ENCODE measurements around the gene DKK3. TPM values are rescaled to one million over a fixed set of nuclear protein-coding genes. Genes with fewer than 3 reads are reported as not detected.

Gene DKK3
- 10 to 100 TPM in 1 of 3 donors, 1 to 10 TPM in 2; 4.5 to 20.2 (median 7.8) TPM for polyA plus RNA-seq

DNA sequence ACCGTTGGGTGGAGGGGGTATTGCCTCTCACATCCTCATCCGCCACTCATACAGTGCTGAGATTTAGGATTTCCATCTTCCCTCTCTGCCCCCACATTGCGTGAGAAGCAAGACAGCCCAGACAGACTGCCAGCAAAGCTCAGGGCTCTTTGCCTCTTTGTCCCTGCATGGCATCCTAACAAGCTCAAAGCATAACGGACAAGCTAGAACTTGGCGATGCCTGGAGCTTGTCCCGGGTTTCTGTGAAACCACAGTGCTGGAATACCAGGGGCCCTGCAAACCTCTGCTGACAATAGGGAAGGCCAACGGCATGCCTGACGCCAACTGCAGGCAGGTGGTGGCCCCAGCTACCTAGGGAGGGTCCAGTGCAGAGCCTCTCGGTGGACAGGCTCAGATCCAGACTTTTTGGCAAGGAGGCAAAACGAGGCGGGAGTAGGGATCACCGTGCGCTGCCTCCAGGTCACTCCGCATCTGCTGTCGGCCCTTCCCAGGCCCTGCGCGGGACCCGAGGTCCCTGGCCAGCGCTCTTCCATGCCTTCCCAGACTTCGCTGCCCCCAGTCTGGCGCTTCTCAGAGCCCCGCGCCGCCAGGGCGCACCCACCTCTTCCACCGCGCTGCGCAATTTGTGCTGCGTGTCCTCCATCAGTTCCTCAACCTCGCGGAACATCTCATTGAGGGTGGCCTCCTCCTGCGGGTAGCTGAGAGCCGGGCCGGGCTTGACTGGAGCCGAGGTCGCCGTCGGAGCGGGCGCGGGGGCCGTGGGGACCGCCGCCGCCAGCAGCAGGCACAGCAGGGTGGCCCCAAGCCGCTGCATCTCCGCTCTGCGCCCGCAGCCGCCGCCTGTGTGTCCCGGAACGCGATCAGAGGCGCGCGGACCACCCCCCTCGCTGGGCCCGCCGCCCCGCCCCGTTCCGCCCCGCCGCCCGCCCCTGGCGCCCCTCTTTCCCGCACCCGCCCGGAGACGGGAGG lies at the start of gene DKK3:
Gene DKK3 (minus strand): TSS at position 858 of the 969 bp plus-strand sequence. CDS start 44 bp downstream, at position 814.
- H3K27ac ChIP-seq (ENCODE audit: low read depth, low read length) = no peak within 1 kb of the TSS
- WGBS, 3 donors = 12 to 17% (median 16%) methylated on average over 39 to 71 of the region's 71 CpGs

GRCh38 chr11:12057299-12057980 lies 49.0 kb upstream of the DKK3 start:
- H3K27ac ChIP-seq (ENCODE audit: low read depth, low read length) = no peak overlapping the region
- WGBS, 3 donors = 96 to 98% (median 97%) methylated on average over 8 of the region's 8 CpGs

DNA sequence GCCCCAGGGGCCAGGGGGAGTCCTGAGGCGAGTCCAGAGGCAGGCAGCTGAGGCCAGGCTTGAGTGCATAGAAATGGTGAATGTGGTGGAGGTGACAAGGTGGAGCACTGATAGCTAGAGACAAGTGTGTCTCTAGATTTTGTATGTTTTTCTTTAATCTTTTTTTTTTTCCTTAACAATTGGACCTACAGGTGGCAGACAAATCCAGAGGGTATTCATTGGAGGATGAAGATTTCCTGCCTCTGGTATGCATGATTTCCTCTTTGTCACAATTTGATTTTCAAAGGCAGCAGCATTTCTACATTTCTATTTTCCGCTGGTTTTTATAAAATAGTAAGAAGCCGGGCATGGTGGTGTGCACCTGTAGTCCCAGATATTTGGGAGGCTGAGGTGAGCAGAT lies 47.7 kb upstream of the DKK3 start:
- 75 to 78% (median 78%) methylated on average over 3 of the region's 3 CpGs for WGBS, 3 donors
- H3K27ac ChIP-seq (ENCODE audit: low read depth, low read length) = no peak overlapping the region

- 40 to 80% (median 44%) methylated on average over 4 of the region's 4 CpGs for WGBS, 3 donors
- no peak overlapping the region for H3K27ac ChIP-seq (ENCODE audit: low read depth, low read length)
Observed at GRCh38 chr11:12053606-12054361, 45.4 kb upstream of the DKK3 start.

DNA sequence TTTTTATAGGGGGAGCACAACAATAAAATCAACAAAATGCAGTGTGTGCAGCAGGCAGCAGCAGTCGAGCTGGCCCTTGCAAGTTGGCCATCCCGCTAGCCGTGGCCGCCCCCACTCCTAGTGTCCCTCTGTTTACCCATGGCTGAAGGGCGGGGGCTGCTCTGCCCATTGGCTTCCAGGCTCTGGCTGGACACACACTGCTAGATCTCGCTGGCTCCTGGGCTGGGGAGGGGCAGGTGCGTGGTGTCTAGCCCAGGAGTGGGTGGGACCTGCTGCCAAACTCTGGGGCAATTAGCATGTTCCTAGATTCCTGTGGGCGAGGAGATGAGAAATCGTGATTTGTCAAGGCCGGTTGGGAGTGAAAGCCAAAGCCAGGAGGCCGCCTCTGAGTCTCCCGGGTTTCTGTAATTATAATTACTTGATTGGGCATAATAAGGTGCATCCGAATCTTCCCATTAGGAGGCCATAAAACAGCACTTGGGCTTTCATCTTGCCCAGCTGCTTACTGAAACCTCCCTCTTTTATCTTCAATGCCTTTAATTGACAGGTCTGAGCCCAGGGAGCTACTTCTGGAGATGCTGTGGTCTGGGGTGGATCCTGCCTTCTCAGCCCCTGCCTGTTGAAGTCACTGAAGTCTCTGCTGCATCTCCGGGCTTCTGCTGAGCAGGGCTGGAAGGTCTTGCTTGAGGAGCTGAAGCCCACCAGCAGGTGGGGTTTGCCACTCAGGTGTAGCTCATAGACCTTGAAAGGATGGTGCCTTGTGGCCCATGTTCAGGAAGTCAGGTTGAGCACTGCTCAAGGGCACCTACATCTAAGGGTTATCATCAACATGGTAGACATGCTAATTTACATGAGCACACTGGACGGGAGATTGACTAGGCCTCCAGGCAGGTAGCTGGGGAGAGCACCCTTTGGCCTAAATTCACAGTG lies 44.5 kb upstream of the DKK3 start:
- H3K27ac ChIP-seq (ENCODE audit: low read depth, low read length) = no peak overlapping the region
- 95 to 98% (median 98%) methylated on average over 15 of the region's 15 CpGs for WGBS, 3 donors

- no peak overlapping the region for H3K27ac ChIP-seq (ENCODE audit: low read depth, low read length)
- WGBS, 3 donors = 66 to 93% (median 88%) methylated on average over 6 of the region's 6 CpGs
Observed at GRCh38 chr11:12051287-12051662, 42.8 kb upstream of the DKK3 start.

- no peak overlapping the region for H3K27ac ChIP-seq (ENCODE audit: low read depth, low read length)
Observed at GRCh38 chr11:12050470-12051286, 42.3 kb upstream of the DKK3 start.

GRCh38 chr11:12048936-12049790 lies 40.7 kb upstream of the DKK3 start:
- H3K27ac ChIP-seq (ENCODE audit: low read depth, low read length) = no peak overlapping the region
- 83 to 93% (median 83%) methylated on average over 18 of the region's 18 CpGs for WGBS, 3 donors

More at GRCh38 chr11:12050470-12051286, 42.3 kb upstream of the DKK3 start:
- 54 to 71% (median 70%) methylated on average over 10 of the region's 10 CpGs for WGBS, 3 donors

DNA sequence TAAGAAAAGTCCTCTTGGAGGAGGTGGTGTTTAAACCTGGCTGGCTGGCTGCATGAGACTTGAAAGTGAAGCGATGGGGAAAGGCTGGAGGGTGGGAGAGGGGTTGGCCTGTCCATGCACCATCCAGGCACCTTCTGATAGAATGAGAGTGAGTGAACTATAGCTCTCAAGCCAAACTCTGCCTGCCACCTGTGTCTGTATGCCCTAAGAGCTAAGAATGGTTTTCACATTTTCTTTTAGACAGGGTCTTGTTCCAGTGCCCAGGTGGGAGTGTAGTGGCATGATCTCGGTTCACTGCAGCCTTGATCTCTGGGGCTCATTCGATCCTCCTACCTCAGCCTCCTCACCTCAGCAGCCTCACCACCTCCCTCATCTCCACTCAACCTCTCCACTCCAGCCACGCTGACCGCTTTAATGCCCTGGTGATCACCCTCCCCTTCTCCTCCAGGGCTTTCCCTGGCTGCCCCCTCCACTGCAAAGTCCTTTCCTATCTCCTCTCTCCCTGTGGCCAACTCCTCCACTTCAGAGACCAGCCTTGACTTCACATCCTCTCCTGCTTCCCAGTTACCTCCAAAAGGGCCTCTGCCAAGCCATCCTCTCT lies 38.3 kb upstream of the DKK3 start:
- 52 to 73% (median 66%) methylated on average over 5 of the region's 5 CpGs for WGBS, 3 donors
- no peak overlapping the region for H3K27ac ChIP-seq (ENCODE audit: low read depth, low read length)

GRCh38 chr11:12045914-12046635 lies 37.6 kb upstream of the DKK3 start:
- WGBS, 3 donors = 66 to 78% (median 70%) methylated on average over 7 of the region's 7 CpGs
- no peak overlapping the region for H3K27ac ChIP-seq (ENCODE audit: low read depth, low read length)

GRCh38 chr11:12044799-12045198 lies 36.4 kb upstream of the DKK3 start:
- 80 to 90% (median 86%) methylated on average over 8 of the region's 8 CpGs for WGBS, 3 donors
- H3K27ac ChIP-seq (ENCODE audit: low read depth, low read length) = no peak overlapping the region

GRCh38 chr11:12043959-12044791 lies 35.7 kb upstream of the DKK3 start:
- 20 to 22% (median 21%) methylated on average over 14 of the region's 14 CpGs for WGBS, 3 donors
- H3K27ac ChIP-seq (ENCODE audit: low read depth, low read length) = no peak overlapping the region

- no peak overlapping the region for H3K27ac ChIP-seq (ENCODE audit: low read depth, low read length)
- WGBS, 3 donors = 89 to 94% (median 92%) methylated on average over 7 of the region's 7 CpGs
Observed at GRCh38 chr11:12043221-12043620, 34.8 kb upstream of the DKK3 start.

- 45 to 66% (median 49%) methylated on average over 7 of the region's 7 CpGs for WGBS, 3 donors
- H3K27ac ChIP-seq (ENCODE audit: low read depth, low read length) = no peak overlapping the region
Observed at GRCh38 chr11:12042215-12042676, 33.8 kb upstream of the DKK3 start.

Data from adipose tissue (tissue), 3 donors.